IMR-90 (cell line): ENCODE results near the gene CCDC171. TPM values are rescaled to one million over a fixed set of nuclear protein-coding genes. Genes with fewer than 3 reads are reported as not detected.

Source experiments
- ATAC-seq: fragments of 200-7000 bp; cut with Tn5 transposase; 2 replicates; pipeline ENCODE4 v1.9.1; 2020; ENCODE audit warnings: low read depth, mild to moderate bottlenecking, moderate library complexity
- BruUV-seq: library from RNA; stranded (reverse); fragments of 400-500 nt; replicated peaks from 2 replicates; lab custom pipeline; 2021; lab: Mats Ljungman, UMichigan
- CTCF ChIA-PET: fragments of 300-600 bp; formaldehyde crosslinking; extraction: SDS; loops from one replicate; lab custom pipeline; 2021; ENCODE audit warnings: antibody characterized with exemption; lab: Yijun Ruan, JAX
- POLR2A ChIA-PET: fragments of 300-600 bp; sonication (Branson Sonifier 250); formaldehyde crosslinking; loops from one replicate; lab custom pipeline; 2022; ENCODE audit warnings: antibody characterized with exemption; ENCODE audit not compliant: unreplicated experiment; lab: Charles Lee
- DNase-seq: peaks from one replicate; pipeline ENCODE4 v3.0.0; 2013
- H2AFZ ChIP-seq: replicated peaks from 2 replicates; pipeline ENCODE3; 2013; ENCODE audit warnings: low read length, mild to moderate bottlenecking; ENCODE audit not compliant: poor library complexity
- H2AK5ac ChIP-seq: 2 replicates; pipeline ENCODE4 v1.6.1; 2013; ENCODE audit warnings: low read depth, low read length, inconsistent platforms
- H2AK9ac ChIP-seq: replicated peaks from 2 replicates; pipeline ENCODE3; 2013; ENCODE audit warnings: mild to moderate bottlenecking, low read depth, low read length, moderate library complexity; ENCODE audit not compliant: poor library complexity
- H2BK120ac ChIP-seq: 2 replicates; pipeline ENCODE4 v1.6.1; 2013; ENCODE audit warnings: low read depth, low read length, inconsistent platforms
- H2BK15ac ChIP-seq: 3 replicates; pipeline ENCODE4 v1.6.1; 2013; ENCODE audit warnings: low read depth, low read length, inconsistent platforms
- H2BK20ac ChIP-seq: 2 replicates; pipeline ENCODE4 v1.6.1; 2013; ENCODE audit warnings: low read depth, mild to moderate bottlenecking, inconsistent platforms, low read length, moderate library complexity
- H2BK5ac ChIP-seq: 2 replicates; pipeline ENCODE4 v1.6.1; 2013; ENCODE audit warnings: mild to moderate bottlenecking, low read depth, low read length, inconsistent platforms; ENCODE audit not compliant: poor library complexity, severe bottlenecking
- H3K14ac ChIP-seq: replicated peaks from 2 replicates; pipeline ENCODE4 v1.6.1; 2013; ENCODE audit warnings: low read depth, low read length, inconsistent platforms
- H3K18ac ChIP-seq: 2 replicates; pipeline ENCODE4 v1.6.1; 2013; ENCODE audit warnings: low read depth, low read length, control low read depth
- H3K23ac ChIP-seq: 2 replicates; pipeline ENCODE4 v1.6.1; 2013; ENCODE audit warnings: low read depth, low read length, inconsistent platforms
- H3K27ac ChIP-seq: 2 replicates; pipeline ENCODE4 v1.5.1; 2013; ENCODE audit warnings: mild to moderate bottlenecking, control low read depth, low read length; ENCODE audit not compliant: insufficient read depth
- H3K27me3 ChIP-seq: 2 replicates; pipeline ENCODE4 v1.6.1; 2013; ENCODE audit warnings: low read length; ENCODE audit not compliant: control insufficient read depth, insufficient read depth
- H3K36me3 ChIP-seq: 2 replicates; pipeline ENCODE4 v1.6.1; 2013; ENCODE audit warnings: low read length, mixed read lengths; ENCODE audit not compliant: control insufficient read depth, insufficient read depth
- H3K4ac ChIP-seq: 2 replicates; pipeline ENCODE4 v1.6.1; 2013; ENCODE audit warnings: low read depth, low read length, inconsistent platforms
- H3K4me1 ChIP-seq: 2 replicates; pipeline ENCODE4 v1.6.1; 2013; ENCODE audit warnings: low read length, mixed read lengths; ENCODE audit not compliant: control insufficient read depth, insufficient read depth
- H3K4me2 ChIP-seq: 2 replicates; pipeline ENCODE4 v1.6.1; 2013; ENCODE audit warnings: low read depth, mild to moderate bottlenecking, control low read depth, low read length, moderate library complexity
- H3K4me3 ChIP-seq: 2 replicates; pipeline ENCODE4 v1.5.1; 2013; ENCODE audit warnings: low read depth, mild to moderate bottlenecking, control low read depth, low read length, moderate library complexity; ENCODE audit not compliant: insufficient read depth
- H3K56ac ChIP-seq: 2 replicates; pipeline ENCODE4 v1.6.1; 2013; ENCODE audit warnings: low read length, inconsistent platforms; ENCODE audit not compliant: insufficient read depth; ENCODE audit errors: extremely low read depth
- H3K79me1 ChIP-seq, 2 experiments: 2 replicates each; pipeline ENCODE4 v1.6.1; 2013; ENCODE audit warnings: low read length in 2 of 2, inconsistent platforms in 1 of 2, low read depth in 1 of 2
- H3K9ac ChIP-seq: 2 replicates; pipeline ENCODE4 v1.6.1; 2013; ENCODE audit warnings: low read depth, low read length, control low read depth
- H3K9me1 ChIP-seq: 2 replicates; pipeline ENCODE4 v1.6.1; 2013; ENCODE audit warnings: low read length, inconsistent platforms; ENCODE audit not compliant: insufficient read depth
- H3K9me3 ChIP-seq: 2 replicates; pipeline ENCODE4 v1.6.1; 2013; ENCODE audit warnings: low read length; ENCODE audit not compliant: control insufficient read depth, insufficient read depth
- H4K20me1 ChIP-seq: 2 replicates; pipeline ENCODE4 v1.6.1; 2013; ENCODE audit warnings: low read length, inconsistent platforms; ENCODE audit not compliant: insufficient read depth
- H4K5ac ChIP-seq: 2 replicates; pipeline ENCODE4 v1.6.1; 2013; ENCODE audit warnings: mild to moderate bottlenecking, low read depth, low read length, control low read depth
- H4K8ac ChIP-seq, 2 experiments: 2 replicates each; pipeline ENCODE4 v1.6.1; 2013; ENCODE audit warnings: low read depth in 2 of 2, low read length in 2 of 2, control low read depth in 1 of 2, inconsistent platforms in 1 of 2
- H4K91ac ChIP-seq: 2 replicates; pipeline ENCODE4 v1.6.1; 2013; ENCODE audit warnings: low read depth, low read length, inconsistent platforms; ENCODE audit not compliant: insufficient read depth
- BHLHE40 ChIP-seq: fragments of 150-350 bp; IDR thresholded peaks from 2 replicates; pipeline ENCODE4 v1.6.1; 2016; ENCODE audit warnings: mild to moderate bottlenecking, low read depth, low read length
- CEBPB ChIP-seq: IDR thresholded peaks from 2 replicates; pipeline ENCODE4 v1.6.1; 2012; ENCODE audit warnings: low read depth, low read length, improper control_type of control experiment
- CHD1 ChIP-seq: IDR thresholded peaks from 2 replicates; pipeline ENCODE4 v1.6.1; 2012; ENCODE audit warnings: low read depth, low read length, improper control_type of control experiment
- CTCF ChIP-seq: conservative IDR thresholded peaks from 2 replicates; pipeline ENCODE4 v1.5.1; 2012; ENCODE audit warnings: mild to moderate bottlenecking, low read depth, low read length, improper control_type of control experiment
- ELK1 ChIP-seq: fragments of 150-350 bp; IDR thresholded peaks from 2 replicates; pipeline ENCODE4 v1.6.1; 2016; ENCODE audit warnings: low read depth, mild to moderate bottlenecking, low read length, moderate library complexity, borderline replicate concordance
- FOS ChIP-seq: fragments of 150-350 bp; IDR thresholded peaks from 2 replicates; pipeline ENCODE4 v1.6.1; 2016; ENCODE audit warnings: low read depth, low read length
- MAFK ChIP-seq: IDR thresholded peaks from 2 replicates; pipeline ENCODE4 v1.6.1; 2012; ENCODE audit warnings: low read depth, low read length, improper control_type of control experiment
- MAZ ChIP-seq: IDR thresholded peaks from 2 replicates; pipeline ENCODE4 v1.6.1; 2012; ENCODE audit warnings: low read depth, mild to moderate bottlenecking, low read length, improper control_type of control experiment, moderate library complexity, borderline replicate concordance
- MXI1 ChIP-seq: IDR thresholded peaks from 2 replicates; pipeline ENCODE4 v1.6.1; 2012; ENCODE audit warnings: low read depth, mild to moderate bottlenecking, low read length, moderate library complexity, borderline replicate concordance
- NFE2L2 ChIP-seq: fragments of 150-350 bp; IDR thresholded peaks from 2 replicates; pipeline ENCODE4 v1.6.1; 2016; ENCODE audit warnings: low read depth, mild to moderate bottlenecking, low read length
- POLR2A ChIP-seq: IDR thresholded peaks from 2 replicates; pipeline ENCODE4 v1.6.1; 2012; ENCODE audit warnings: mild to moderate bottlenecking, low read depth, low read length
- RAD21 ChIP-seq: IDR thresholded peaks from 2 replicates; pipeline ENCODE4 v1.6.1; 2012; ENCODE audit warnings: low read length, improper control_type of control experiment
- RCOR1 ChIP-seq: IDR thresholded peaks from 2 replicates; pipeline ENCODE4 v1.6.1; 2012; ENCODE audit warnings: mild to moderate bottlenecking, low read length, improper control_type of control experiment; ENCODE audit not compliant: insufficient replicate concordance
- RFX5 ChIP-seq: IDR thresholded peaks from 2 replicates; pipeline ENCODE4 v1.8.0; 2012; ENCODE audit warnings: low read depth, mild to moderate bottlenecking, low read length, moderate library complexity
- SMC3 ChIP-seq: fragments of 150-350 bp; IDR thresholded peaks from 2 replicates; pipeline ENCODE4 v1.6.1; 2016; ENCODE audit warnings: low read depth, mild to moderate bottlenecking, antibody characterized with exemption, low read length, moderate library complexity
- USF2 ChIP-seq: fragments of 150-350 bp; IDR thresholded peaks from 2 replicates; pipeline ENCODE4 v1.6.1; 2017; ENCODE audit warnings: mild to moderate bottlenecking, antibody characterized with exemption, low read length, low read depth
- WGBS, 2 experiments: methylation state at CpG; one replicate each; pipeline versions ENCODE4 v1.1.5 to v1.1.7; 2013; ENCODE audit warnings: missing lambda C conversion rate in 2 of 2; ENCODE audit not compliant: insufficient read length in 1 of 2; ENCODE audit errors: extremely low coverage in 2 of 2; 5-methylcytosine and 5-hydroxymethylcytosine counted together
- dilution Hi-C: fragments of 300-500 bp; cut with HindIII; formaldehyde crosslinking; loops from one replicate; pipeline ENCODE4 v1.14.3; 2018; ENCODE audit warnings: low sequenced_read_pairs; ENCODE audit not compliant: unreplicated experiment
- in situ Hi-C: fragments of 300-500 bp; cut with MboI; formaldehyde crosslinking; loops from 3 replicates; pipeline ENCODE4 v1.14.3; 2019; ENCODE audit warnings: low sequenced_read_pairs, inconsistent platforms, mixed read lengths
- intact Hi-C: fragments of 100-400 bp; cut with micrococcal nuclease; formaldehyde crosslinking; loops from 2 replicates; pipeline ENCODE4 v1.10.0; 2022
- polyA plus RNA-seq, 3 experiments: library from polyadenylated mRNA; depleted of rRNA; stranded (reverse); fragments of >200 nt; gene quantifications; 2 replicates each; pipeline ENCODE4 v1.2.3, GENCODE V29; 2012; ENCODE audit warnings: low replicate concordance in 1 of 3
- total RNA-seq: library from RNA; depleted of rRNA; stranded (reverse); fragments of >200 nt; gene quantifications from 2 replicates; pipeline ENCODE4 v1.2.3, GENCODE V29; 2012

The CCDC171 gene
- total and polyA plus RNA-seq, 2 of the 4 experiments (the other 2 are of a cell fraction): 0.63 to 2.2 TPM

GRCh38 chr9:15966471-15966870 is 413.6 kb downstream of the CCDC171 start:
- DNase-seq: no peak
- Histone ChIP-seq H3K79me1 (no peaks in the 10 kb centered on the region), H3K4me2 (no peak overlapping the region), H4K91ac (no peak overlapping the region), H2BK5ac (no peak overlapping the region), H4K8ac (no peak overlapping the region), H4K5ac (no peak overlapping the region), H3K9me1 (no peaks in the 10 kb centered on the region), H2AK5ac (no peak overlapping the region), H3K4me3 (no peak overlapping the region), H2BK120ac (no peak overlapping the region), H3K14ac (no peak overlapping the region), H3K56ac (no peak overlapping the region), H3K9ac (no peak overlapping the region), H3K9me3 (no peaks in the 10 kb centered on the region), H3K18ac (no peak overlapping the region), H3K4me1 (no peaks in the 10 kb centered on the region; the same call in 1 of the 2 replicates), H2AFZ (no peak overlapping the region), H2BK20ac (no peak overlapping the region), H3K23ac (no peak overlapping the region), H3K27me3 (no peaks in the 10 kb centered on the region), H4K20me1 (no peaks in the 10 kb centered on the region), H2AK9ac (no peak overlapping the region), H3K27ac (no peak overlapping the region), H3K4ac (no peak overlapping the region), H3K36me3 (no peaks in the 10 kb centered on the region), H2BK15ac (no peak overlapping the region)
- intact Hi-C loops: no loop called here
- dilution Hi-C loops: no loop called here
- in situ Hi-C loops: no loop called here
- no CpG with 5 or more reads among the region's 1 CpG for WGBS, 2 experiments
- BruUV-seq: no TSS peak
- ATAC-seq: no peak
- TF ChIP-seq RFX5 (no peak), SMC3 (no peak), MXI1 (no peak), RAD21 (no peak), FOS (no peak), MAFK (no peak), MAZ (no peak), POLR2A (no peak), RCOR1 (no peak), CTCF (no peak), USF2 (no peak), CEBPB (no peak), CHD1 (no peak), ELK1 (no peak), BHLHE40 (no peak), NFE2L2 (no peak)
- POLR2A ChIA-PET: no interaction called here
- CTCF ChIA-PET: no interaction called here
